SH-SY5Y (cell line): Measurements from ENCODE around the gene C1QL1.

Source experiments
- GATA2 ChIP-seq: IDR thresholded peaks from 2 replicates; pipeline ENCODE4 v1.6.1; 2011; ENCODE audit warnings: mild to moderate bottlenecking, low read depth, low read length
- GATA3 ChIP-seq: IDR thresholded peaks from 2 replicates; pipeline ENCODE4 v1.6.1; 2011; ENCODE audit warnings: low read depth, mild to moderate bottlenecking, low read length, moderate library complexity

DNA sequence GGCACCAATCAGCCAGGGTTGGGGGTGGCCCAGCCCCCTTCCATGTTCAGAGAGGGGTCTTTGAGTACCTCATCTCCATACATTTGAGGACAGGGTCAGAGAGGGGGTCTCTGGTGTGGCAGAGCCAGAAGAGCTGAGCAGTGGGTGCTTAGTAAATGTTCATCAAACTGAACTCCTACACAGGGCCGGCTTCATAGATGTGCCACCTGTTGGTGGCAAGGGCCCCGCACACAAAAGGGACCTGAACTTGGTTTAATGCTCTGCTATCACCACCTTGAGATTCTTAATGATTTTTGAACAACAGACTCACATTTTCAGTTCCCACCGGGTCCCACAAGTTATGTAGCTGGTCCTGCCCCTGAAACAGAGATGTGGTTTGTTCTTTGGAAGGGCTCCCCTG, 9.0 kb upstream of the C1QL1 start:
- no peak for TF ChIP-seq GATA2
- TF ChIP-seq GATA3 = no peak
